Upper lobe of left lung (tissue), 4 donors: ENCODE measurements around the gene IMMP2L.

Experiments
- CTCF ChIP-seq, 6 experiments: fragments of 450-650 bp in 4 of 6; fragments of 200-600 bp in 2 of 6; sonication (generic) in 2 of 6; IDR thresholded peaks; one replicate each; pipeline ENCODE4 v1.5.1; 2016 to 2019; ENCODE audit warnings: antibody characterized with exemption in 6 of 6
- EP300 ChIP-seq, 4 donors: sonication (generic); formaldehyde crosslinking; IDR thresholded peaks; one replicate each; pipeline ENCODE4 v1.5.1; 2017; ENCODE audit warnings: antibody characterized with exemption in 4 of 4, control low read depth in 2 of 4
- POLR2A ChIP-seq, 4 donors: fragments of 450-650 bp; IDR thresholded peaks; one replicate each; pipeline ENCODE4 v1.5.1; 2016 to 2017; ENCODE audit warnings: antibody characterized with exemption in 4 of 4, mild to moderate bottlenecking in 2 of 4
- POLR2AphosphoS5 ChIP-seq, 2 donors: sonication (generic); formaldehyde crosslinking; IDR thresholded peaks; one replicate each; pipeline ENCODE4 v1.5.1; 2017; ENCODE audit warnings: antibody characterized with exemption in 2 of 2

- TF ChIP-seq CTCF (IDR thresholded peaks at IDR 0.05) = no peak
- TF ChIP-seq POLR2A (IDR thresholded peaks at IDR 0.05) = no peak
- TF ChIP-seq POLR2AphosphoS5 (IDR thresholded peaks at IDR 0.05) = no peak
- no peak for TF ChIP-seq EP300 (IDR thresholded peaks at IDR 0.05)
These were observed 429.5 kb downstream of the IMMP2L start for GRCh38 chr7:111132833-111133232.
